Skeletal muscle satellite cell (primary cell): ENCODE results near the gene DNAH5.
"Not testable (repeated sequence)": the region's sequence is repeated elsewhere in the genome, so short reads cannot be mapped to it uniquely, and the experiment has no call there.

Source experiments
- H3K27me3 ChIP-seq: 2 replicates; pipeline ENCODE4 v1.7.0; 2013; ENCODE audit warnings: low read length; ENCODE audit not compliant: control insufficient read depth, insufficient read depth
- H3K36me3 ChIP-seq: 2 replicates; pipeline ENCODE4 v1.7.0; 2013; ENCODE audit warnings: mild to moderate bottlenecking, control low read depth, low read length; ENCODE audit not compliant: insufficient read depth
- H3K4me1 ChIP-seq: 2 replicates; pipeline ENCODE4 v1.7.0; 2013; ENCODE audit warnings: low read length; ENCODE audit not compliant: control insufficient read depth, insufficient read depth
- H3K4me2 ChIP-seq: 2 replicates; pipeline ENCODE4 v1.7.0; 2013; ENCODE audit warnings: mild to moderate bottlenecking, low read length
- H3K4me3 ChIP-seq: 2 replicates; pipeline ENCODE4 v1.7.0; 2013; ENCODE audit warnings: low read length
- H3K9ac ChIP-seq: 2 replicates; pipeline ENCODE4 v1.7.0; 2013; ENCODE audit warnings: mild to moderate bottlenecking, low read depth, low read length, moderate library complexity
- H3K9me3 ChIP-seq: replicated peaks from 2 replicates; pipeline ENCODE4 v1.7.0; 2013; ENCODE audit warnings: mild to moderate bottlenecking, control low read depth, low read length

Gene DNAH5

GRCh38 chr5:13831351-13831750 is 113.1 kb downstream of the DNAH5 start:
- Histone ChIP-seq H3K36me3 (no peaks in the 10 kb centered on the region), H3K4me1 (no peaks in the 10 kb centered on the region), H3K9ac (no peak overlapping the region), H3K9me3 (no peaks in the 10 kb centered on the region), H3K27me3 (peaks cover 7% of the 10 kb centered on the region), H3K4me2 (no peak overlapping the region), H3K4me3 (no peak overlapping the region)

GRCh38 chr5:13830536-13830935 is 114.0 kb downstream of the DNAH5 start:
- Histone ChIP-seq H3K27me3 (peaks cover 2% of the 10 kb centered on the region), H3K4me3 (no peak overlapping the region), H3K9ac (no peak overlapping the region), H3K4me1 (no peaks in the 10 kb centered on the region), H3K36me3 (no peaks in the 10 kb centered on the region), H3K4me2 (no peak overlapping the region), H3K9me3 (no peaks in the 10 kb centered on the region)

- no peak overlapping the region for H3K4me3 ChIP-seq
- no peaks in the 10 kb centered on the region for H3K27me3 ChIP-seq
- no peaks in the 10 kb centered on the region for H3K9me3 ChIP-seq
- no peaks in the 10 kb centered on the region for H3K4me1 ChIP-seq
- no peak overlapping the region for H3K4me2 ChIP-seq
- H3K36me3 ChIP-seq: no peaks in the 10 kb centered on the region
- no peak overlapping the region for H3K9ac ChIP-seq
These were observed 123.1 kb downstream of the DNAH5 start for GRCh38 chr5:13821366-13821765.

GRCh38 chr5:13816126-13816525 is 128.4 kb downstream of the DNAH5 start:
- H3K4me2 ChIP-seq: no peak overlapping the region

GRCh38 chr5:13814301-13814700 is 130.2 kb downstream of the DNAH5 start:
- Histone ChIP-seq H3K4me3 (no peak overlapping the region), H3K27me3 (peaks cover 5% of the 10 kb centered on the region), H3K4me2 (no peak overlapping the region), H3K36me3 (no peaks in the 10 kb centered on the region), H3K9me3 (no peaks in the 10 kb centered on the region), H3K4me1 (no peaks in the 10 kb centered on the region), H3K9ac (no peak overlapping the region)

More at GRCh38 chr5:13816126-13816525, 128.4 kb downstream of the DNAH5 start:
- Histone ChIP-seq H3K9ac (no peak overlapping the region), H3K4me3 (no peak overlapping the region), H3K4me1 (no peaks in the 10 kb centered on the region), H3K27me3 (peaks cover 5% of the 10 kb centered on the region), H3K36me3 (no peaks in the 10 kb centered on the region), H3K9me3 (no peaks in the 10 kb centered on the region)

GRCh38 chr5:13809921-13810320 is 134.6 kb downstream of the DNAH5 start:
- H3K4me2 ChIP-seq: no peak overlapping the region
- no peak overlapping the region for H3K4me3 ChIP-seq
- H3K27me3 ChIP-seq: no peaks in the 10 kb centered on the region
- H3K36me3 ChIP-seq: no peaks in the 10 kb centered on the region
- H3K4me1 ChIP-seq: no peaks in the 10 kb centered on the region
- H3K9me3 ChIP-seq: no peaks in the 10 kb centered on the region
- no peak overlapping the region for H3K9ac ChIP-seq

GRCh38 chr5:13804336-13804735 is 140.2 kb downstream of the DNAH5 start:
- H3K27me3 ChIP-seq: no peaks in the 10 kb centered on the region
- no peak overlapping the region for H3K4me3 ChIP-seq
- H3K36me3 ChIP-seq: no peaks in the 10 kb centered on the region
- H3K9me3 ChIP-seq: no peaks in the 10 kb centered on the region
- H3K4me2 ChIP-seq: no peak overlapping the region
- no peak overlapping the region for H3K9ac ChIP-seq
- H3K4me1 ChIP-seq: no peaks in the 10 kb centered on the region

GRCh38 chr5:13798569-13798968 is 145.9 kb downstream of the DNAH5 start:
- not testable (repeated sequence) for H3K36me3 ChIP-seq, H3K4me1 ChIP-seq, H3K4me3 ChIP-seq, H3K9ac ChIP-seq, H3K9me3 ChIP-seq, H3K27me3 ChIP-seq, H3K4me2 ChIP-seq

GRCh38 chr5:13785781-13786415 is 158.6 kb downstream of the DNAH5 start:
- H3K4me3 ChIP-seq: no peak overlapping the region
- H3K36me3 ChIP-seq: no peaks in the 10 kb centered on the region
- H3K4me2 ChIP-seq: no peak overlapping the region
- peaks cover 6% of the 10 kb centered on the region for H3K4me1 ChIP-seq
- H3K27me3 ChIP-seq: no peaks in the 10 kb centered on the region
- no peaks in the 10 kb centered on the region for H3K9me3 ChIP-seq
- H3K9ac ChIP-seq: no peak overlapping the region

- peaks cover 6% of the 10 kb centered on the region for H3K4me1 ChIP-seq
- H3K4me2 ChIP-seq: no peak overlapping the region
- no peaks in the 10 kb centered on the region for H3K36me3 ChIP-seq
- H3K27me3 ChIP-seq: no peaks in the 10 kb centered on the region
- no peak overlapping the region for H3K9ac ChIP-seq
- H3K4me3 ChIP-seq: no peak overlapping the region
- H3K9me3 ChIP-seq: no peaks in the 10 kb centered on the region
These were observed 160.8 kb downstream of the DNAH5 start for GRCh38 chr5:13783726-13784125.

- no peak overlapping the region for H3K4me2 ChIP-seq
- H3K27me3 ChIP-seq: no peaks in the 10 kb centered on the region
- H3K9me3 ChIP-seq: no peaks in the 10 kb centered on the region
- no peaks in the 10 kb centered on the region for H3K36me3 ChIP-seq
- H3K4me1 ChIP-seq: peaks cover 6% of the 10 kb centered on the region
- no peak overlapping the region for H3K4me3 ChIP-seq
- H3K9ac ChIP-seq: no peak overlapping the region
These were observed 164.4 kb downstream of the DNAH5 start for GRCh38 chr5:13780081-13780480.

GRCh38 chr5:13773649-13774048 is 170.8 kb downstream of the DNAH5 start:
- Histone ChIP-seq H3K4me3 (no peak overlapping the region), H3K9ac (no peak overlapping the region), H3K4me1 (peaks cover 28% of the 10 kb centered on the region), H3K4me2 (no peak overlapping the region), H3K36me3 (no peaks in the 10 kb centered on the region), H3K9me3 (no peaks in the 10 kb centered on the region), H3K27me3 (no peaks in the 10 kb centered on the region)
